RPMI7951 (cell line): ENCODE measurements around the gene NME4. TPM values are rescaled to one million over a fixed set of nuclear protein-coding genes. Genes with fewer than 3 reads are reported as not detected.
A peak's percentile ranks its signal among the peaks of the same experiment; 100 is the strongest.

Experiments
- DNase-seq: peaks from one replicate; pipeline ENCODE4 v3.0.0-alpha.2; 2012; ENCODE audit warnings: low read depth
- total RNA-seq: library from RNA; depleted of rRNA; stranded (reverse); fragments of >200 nt; shearing (Covaris generic); gene quantifications from 2 replicates; pipeline ENCODE4 v1.2.3, GENCODE V29; 2014

NME4 gene
- total RNA-seq, 1 experiment from 2014 or later: 72.3 TPM

- peak; percentile 21 for DNase-seq
Observed at GRCh38 chr16:363110-363765, 33.8 kb upstream of the NME4 start.

DNA sequence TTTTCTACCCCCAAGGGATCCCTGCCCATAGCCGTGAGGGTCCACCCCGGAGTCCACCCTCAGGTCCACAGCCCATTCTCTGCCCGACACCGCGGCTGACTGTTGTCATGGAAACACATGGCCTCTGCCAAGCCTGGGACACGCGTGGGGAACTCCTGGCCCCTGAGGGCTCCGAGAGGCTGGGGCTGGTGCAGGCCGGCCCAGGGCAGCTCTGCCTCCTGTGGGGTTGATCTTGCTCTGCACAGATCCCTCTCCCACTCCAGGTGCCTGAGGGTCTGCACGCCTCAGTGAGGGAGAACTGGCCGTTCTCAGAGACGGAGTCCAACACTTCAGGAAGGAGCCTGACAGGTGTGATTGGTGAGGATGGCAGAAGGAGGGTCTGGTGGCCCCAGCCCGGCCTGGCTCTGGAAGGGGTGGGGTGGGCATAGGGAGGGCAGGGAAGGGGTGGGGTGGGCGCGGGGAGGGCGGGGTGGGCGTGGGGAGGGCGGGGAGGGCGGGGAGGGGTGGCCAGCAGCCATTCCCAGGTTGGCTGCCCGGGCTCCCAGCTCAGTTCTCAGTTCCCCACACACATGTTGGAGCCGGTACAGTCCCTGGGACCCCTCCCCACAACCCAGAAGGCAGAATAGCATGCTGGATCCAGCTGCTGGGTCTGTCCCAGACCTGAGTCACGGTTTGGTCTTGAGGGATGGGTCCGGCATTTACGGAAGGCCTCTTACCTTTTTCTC, 33.1 kb upstream of the NME4 start:
- DNase-seq: no peak

DNA sequence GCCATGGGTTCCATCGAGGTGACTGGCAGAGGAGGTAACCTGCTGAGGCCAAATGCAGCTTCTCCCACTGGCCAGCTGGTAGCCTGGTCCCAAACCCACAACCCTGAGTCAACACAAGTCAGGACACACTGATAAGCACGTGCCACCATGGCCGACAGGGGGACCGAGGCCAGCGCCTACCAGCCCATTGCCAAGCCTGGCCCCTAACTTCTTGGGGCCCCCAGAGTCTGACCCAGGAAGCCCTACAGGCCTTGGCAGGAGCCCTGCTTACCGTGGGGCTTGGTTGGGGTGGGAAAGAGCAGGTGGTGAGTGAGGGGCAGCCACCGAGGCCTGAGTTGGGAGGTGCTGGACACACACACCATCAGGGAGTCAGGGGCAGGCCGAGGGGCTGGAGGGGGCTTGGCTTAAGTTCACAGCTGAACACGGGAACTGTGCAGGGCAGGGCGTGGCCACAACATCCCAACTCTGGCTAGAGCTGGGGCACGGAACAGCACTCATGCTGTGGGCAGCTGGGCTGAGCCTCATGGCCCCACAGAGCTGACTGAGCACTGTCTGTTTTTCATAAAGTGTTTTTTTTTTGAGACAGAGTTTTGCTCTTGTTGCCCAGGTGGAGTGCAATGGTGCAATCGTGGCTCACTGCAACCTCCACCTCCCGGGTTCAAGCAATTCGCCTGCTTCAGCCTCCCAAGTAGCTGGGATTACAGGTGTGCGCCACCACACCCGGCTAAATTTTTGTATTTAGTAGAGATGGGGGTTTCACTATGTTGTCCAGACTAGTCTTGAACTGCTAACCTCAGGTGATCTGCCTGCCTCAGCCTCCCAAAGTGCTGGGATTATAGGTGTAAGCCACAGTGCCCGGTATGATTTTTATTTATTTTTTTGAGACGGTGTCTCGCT, 32.2 kb upstream of the NME4 start:
- DNase-seq: peak; percentile 16

GRCh38 chr16:366476-366875, 30.5 kb upstream of the NME4 start:
- DNase-seq: no peak

GRCh38 chr16:367333-367903, 29.6 kb upstream of the NME4 start:
- no peak for DNase-seq

DNA sequence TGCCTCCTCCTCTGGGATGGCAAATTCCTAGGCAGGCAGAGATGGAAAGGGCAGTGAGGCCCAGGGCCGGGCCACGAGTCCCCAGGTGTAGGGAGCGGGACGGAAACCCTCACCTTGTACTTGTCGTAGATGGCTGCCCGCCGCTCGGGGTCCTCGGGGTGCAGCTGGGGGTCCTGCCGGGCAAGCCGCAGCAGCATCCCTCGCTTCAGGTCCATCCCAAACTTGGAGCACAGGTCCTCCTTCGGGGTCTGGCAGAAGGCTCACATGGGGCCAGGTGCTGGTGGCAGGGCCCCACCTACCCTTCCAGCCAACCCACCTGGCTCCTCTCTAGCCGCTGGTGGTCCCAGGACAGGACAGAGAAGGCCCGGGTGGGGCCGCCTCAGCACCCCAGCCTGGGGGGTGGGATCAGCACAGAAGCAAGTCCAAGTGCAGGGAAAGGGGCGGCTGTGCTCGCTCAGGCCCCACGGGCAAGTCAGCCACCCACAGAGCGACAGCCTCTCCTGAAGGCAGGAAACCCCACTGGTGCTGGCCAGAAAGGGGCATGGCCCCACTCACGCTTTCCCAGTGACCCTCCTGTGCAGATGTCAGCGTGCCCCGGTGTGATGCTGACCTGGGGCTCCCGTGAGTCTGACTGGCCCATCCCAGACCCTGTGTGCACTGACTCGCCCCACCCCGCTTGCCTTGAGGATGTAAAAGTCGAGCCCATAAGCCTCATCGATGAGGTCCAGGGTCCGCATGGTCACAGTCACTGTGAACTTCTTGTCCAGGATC, 28.4 kb upstream of the NME4 start:
- DNase-seq: no peak

- DNase-seq: no peak
Observed at GRCh38 chr16:369275-369865, 27.6 kb upstream of the NME4 start.

- DNase-seq: no peak
Observed at GRCh38 chr16:369866-370436, 27.0 kb upstream of the NME4 start.

DNA sequence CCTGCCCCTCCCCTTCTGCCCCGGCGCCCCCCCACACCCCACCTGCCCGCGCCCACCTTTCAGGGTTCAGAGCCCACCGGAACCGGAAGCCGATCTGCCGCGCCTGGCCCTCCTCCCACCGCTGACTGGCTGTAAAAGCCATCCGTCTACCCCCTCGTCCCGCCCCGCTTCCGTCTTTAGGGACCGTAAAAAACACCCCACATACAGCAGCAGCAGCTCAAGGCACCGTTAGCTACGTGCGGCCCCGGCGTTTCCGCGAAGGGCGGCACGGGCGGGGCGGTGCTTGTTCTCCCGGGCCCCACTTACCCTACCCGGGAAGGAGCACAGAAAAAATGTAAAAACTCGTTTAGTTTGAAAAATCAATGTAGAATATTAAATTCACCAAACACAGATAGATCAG, 26.6 kb upstream of the NME4 start, which contains the start of gene MRPL28:
MRPL28 (minus strand) TSS at position 96 of the 400 bp plus-strand sequence. CDS start 320 bp downstream, outside the sequence.
- DNase-seq: peak; percentile 92

GRCh38 chr16:370979-371514, 26.0 kb upstream of the NME4 start:
- no peak for DNase-seq

DNA sequence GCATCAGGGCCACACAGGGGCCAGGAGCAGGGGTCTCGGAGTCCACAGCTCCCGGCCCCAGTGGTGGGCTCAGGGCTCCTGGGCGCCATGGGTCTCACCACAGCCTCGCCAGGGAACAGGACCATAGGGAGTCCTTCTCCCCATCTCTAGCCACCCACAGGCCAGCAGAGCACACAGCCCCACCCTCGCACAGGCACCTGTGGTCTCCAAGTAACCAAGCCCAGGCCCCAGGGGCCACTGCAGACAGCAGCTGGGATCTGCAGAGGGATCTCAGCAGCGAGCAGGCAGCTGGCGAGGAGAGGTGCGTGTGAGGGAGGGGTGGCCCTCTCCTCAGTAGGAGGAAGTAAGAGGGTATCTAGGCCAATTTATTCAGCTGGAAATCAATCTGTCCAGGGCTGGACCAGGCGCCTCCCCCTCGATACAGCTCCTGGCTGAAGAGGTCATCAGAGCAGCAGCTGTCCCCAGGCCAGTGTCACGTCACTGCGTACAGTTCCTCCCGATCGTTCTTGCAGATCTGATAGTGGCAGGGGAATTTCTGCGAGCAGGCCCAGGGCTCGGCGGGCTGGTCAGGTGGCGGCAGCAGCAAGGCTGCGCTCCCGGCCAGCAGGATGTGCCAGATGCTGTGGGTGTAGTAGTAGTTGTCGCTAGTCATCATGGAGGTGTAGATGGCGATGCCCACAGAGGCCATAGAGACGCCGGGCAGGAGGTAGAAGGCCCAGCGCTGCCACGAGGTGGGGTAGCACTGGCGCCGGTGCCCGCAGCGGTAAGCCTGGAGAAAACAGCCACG, 25.3 kb upstream of the NME4 start:
- no peak for DNase-seq

DNA sequence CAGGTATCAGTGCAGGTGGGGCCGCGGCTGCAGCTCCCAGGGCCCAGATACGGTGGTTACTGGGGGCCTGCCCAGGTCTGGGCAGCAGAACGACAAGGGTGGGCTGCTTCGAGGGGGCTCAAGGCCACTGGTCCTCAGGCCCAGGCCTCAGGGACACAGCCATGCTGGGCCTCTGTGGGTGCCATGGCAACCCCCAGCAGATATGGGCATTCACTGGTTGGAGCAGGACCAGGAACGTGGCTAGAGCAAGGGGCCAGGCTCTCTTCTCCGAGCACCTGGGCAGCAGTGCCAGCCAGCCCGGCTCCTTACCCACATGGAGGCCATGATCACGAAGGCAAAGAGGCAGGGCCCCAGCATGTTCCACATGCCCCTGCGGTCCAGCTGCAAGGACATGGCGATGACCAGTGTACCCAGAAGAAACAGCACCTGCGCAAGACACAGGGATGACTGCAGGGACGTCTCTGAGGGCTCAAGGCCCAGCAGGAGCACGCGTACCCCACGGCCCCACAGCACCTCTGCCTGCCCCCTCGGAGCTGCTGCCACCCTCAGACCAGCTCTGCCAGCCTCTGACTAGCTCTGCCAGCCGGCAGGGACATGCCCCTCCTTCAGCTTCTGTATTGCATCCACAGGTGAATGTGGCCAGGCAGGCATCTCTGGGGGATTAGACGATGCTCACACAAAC, 24.6 kb upstream of the NME4 start:
- DNase-seq: no peak

- no peak for DNase-seq
Observed at GRCh38 chr16:373020-373598, 23.9 kb upstream of the NME4 start.

DNA sequence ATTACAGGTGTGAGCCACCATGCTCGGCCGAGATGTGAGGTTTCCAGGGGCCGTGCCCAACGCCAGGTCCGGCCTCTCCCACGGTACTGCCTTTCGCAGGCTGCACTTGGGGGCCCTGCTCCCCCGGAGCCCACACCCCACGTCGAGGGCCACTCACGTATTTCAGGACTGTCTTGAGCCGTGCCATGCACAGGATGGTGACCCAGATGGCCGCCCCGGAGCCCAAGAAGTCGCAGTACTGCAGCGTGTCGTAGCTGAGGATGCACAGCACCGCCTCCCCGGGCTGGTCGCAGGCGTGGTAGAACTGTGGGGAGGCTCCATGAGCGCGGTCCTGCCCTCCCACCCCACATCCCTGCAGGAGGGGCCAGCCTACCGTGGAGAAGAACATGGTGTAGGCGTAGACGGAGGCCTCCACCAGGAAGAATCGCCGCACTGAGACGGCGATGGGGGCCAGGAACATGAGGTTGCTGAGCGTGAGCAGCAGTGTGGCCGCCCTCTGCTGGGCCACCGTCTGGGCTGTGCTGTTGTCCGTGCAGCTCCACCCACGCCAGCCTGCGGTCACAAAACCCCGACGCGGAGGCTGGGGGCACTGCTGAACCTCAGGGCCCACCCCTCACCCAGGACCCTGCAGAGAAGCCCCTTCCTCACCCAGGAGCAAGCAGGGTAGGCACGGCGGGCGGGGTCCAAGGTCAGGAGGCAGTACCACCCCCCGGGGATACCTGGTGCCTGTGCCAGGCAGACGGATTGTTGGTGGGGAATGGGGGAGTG, 23.0 kb upstream of the NME4 start:
- DNase-seq: no peak

DNA sequence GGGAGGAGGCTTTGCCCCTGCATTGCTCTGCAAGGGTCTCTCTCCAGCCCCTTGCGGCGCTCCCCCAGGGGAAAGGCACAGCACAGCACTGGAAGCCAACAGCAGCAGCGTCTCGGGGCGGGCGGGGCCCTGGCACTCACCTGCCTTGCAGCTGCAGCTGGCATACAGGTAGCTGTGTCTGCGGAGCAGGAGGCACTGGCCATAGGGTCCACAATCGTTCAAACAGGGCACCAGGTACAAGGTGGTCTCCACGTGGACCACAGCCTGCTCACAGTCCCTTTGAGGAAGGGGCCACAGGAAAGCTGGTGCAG, 22.4 kb upstream of the NME4 start:
- no peak for DNase-seq

DNA sequence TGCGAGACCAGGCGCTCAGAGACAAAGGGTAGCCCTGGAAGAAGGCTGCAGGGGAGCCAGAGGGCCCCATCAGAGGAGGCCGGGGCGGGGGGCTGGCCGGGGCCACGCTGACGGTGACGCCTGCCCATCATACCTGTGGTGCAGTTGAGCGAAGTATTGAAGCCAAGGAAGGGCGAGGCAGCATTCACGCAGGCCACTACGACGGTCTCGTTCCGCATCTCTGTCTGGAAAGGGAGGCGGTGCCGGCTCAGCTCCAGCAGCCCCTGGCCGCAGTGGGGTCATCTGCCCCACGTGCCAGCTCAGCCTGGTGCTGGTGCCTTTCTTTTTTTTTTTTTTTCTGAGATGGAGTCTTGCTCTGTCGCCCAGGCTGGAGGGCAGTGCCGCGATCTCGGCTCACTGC, 21.8 kb upstream of the NME4 start:
- DNase-seq: no peak

DNA sequence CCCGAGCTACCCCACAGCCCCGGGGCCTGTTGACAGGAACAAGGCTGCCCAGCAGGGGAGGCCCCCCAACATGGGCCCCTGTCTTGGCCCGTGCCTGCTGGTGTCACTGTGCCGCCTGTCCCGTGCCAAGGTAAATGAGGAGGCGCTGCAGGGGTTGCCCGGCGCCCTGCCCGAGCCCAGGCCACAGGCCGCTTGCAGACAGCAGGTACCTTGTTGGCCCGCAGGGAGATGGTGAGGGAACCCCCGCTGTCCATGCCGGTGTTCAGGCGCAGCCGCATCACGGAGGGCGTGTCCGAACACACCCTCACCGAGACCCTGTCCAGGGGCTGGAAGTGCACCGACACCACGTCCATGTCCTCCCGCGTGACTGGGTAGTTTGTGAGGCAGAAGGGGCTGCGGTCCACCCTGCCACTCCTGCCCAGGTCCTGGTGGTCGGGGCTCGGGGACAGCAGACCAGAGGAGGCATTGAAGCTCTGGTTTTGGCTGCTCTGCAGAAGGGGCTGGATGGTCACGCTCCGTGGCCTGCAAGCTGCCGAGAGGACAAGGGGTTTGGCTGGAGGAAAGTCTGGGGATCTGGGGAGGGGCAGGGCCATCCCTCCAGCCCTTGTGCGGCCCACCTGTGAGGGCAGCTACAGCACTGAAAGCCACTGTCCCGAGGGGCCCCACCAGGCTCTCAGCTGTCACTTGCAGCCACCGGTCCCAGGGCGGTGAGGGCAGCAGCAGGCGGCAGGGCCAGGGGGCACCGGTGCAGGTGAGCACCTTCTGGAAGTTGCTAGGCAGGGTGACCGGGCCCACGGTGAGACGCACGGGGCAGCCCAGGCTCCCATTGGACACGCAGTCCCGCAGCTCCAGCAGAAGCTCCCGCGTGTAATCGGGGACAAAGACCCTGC, 20.8 kb upstream of the NME4 start:
- DNase-seq: no peak
